Measurements from ENCODE around the gene PPP1R12B. TPM values are rescaled to one million over a fixed set of nuclear protein-coding genes. Genes with fewer than 3 reads are reported as not detected.

The PPP1R12B gene
- total and polyA plus RNA-seq, 2 donors (not counting 3 experiments of a cell fraction or from before 2014, with no cell fraction given) = 8.4 to 11.5 TPM

- Histone ChIP-seq H3K27me3 (ENCODE audit: control insufficient read depth in 2 of 2, insufficient read depth in 2 of 2, low read length in 2 of 2) (no peaks in the 10 kb centered on the region), H3K4me3 (replicated peaks in 1 of 3; ENCODE audit: insufficient read depth in 1 of 3, low read depth in 1 of 3, low read length in 3 of 3) (no peak overlapping the region), H3K36me3 (ENCODE audit: control insufficient read depth in 2 of 2, extremely low read depth in 1 of 2, insufficient read depth in 2 of 2, low read length in 2 of 2) (no peaks in the 10 kb centered on the region), H3K4me2 (ENCODE audit: insufficient read depth, low read length) (no peak overlapping the region), H3K9ac (replicated peaks; ENCODE audit: extremely low read depth, insufficient read depth, low read length) (no peak overlapping the region), H4K20me1 (replicated peaks; ENCODE audit: control insufficient read depth, extremely low read depth, insufficient read depth, low read length) (no peaks in the 10 kb centered on the region), H3K9me1 (replicated peaks; ENCODE audit: control insufficient read depth, extremely low read depth, insufficient read depth, low read length) (no peaks in the 10 kb centered on the region), H2AFZ (ENCODE audit: low read depth, low read length) (no peak overlapping the region), H3K4me1 (ENCODE audit: control insufficient read depth, extremely low read depth, insufficient read depth, low read length) (peaks cover 43% of the 10 kb centered on the region), H3K9me3 (replicated peaks; ENCODE audit: control insufficient read depth, insufficient read depth, low read length) (no peaks in the 10 kb centered on the region), H3K27ac (ENCODE audit: insufficient read depth, low read depth, low read length) (no peak overlapping the region), H3K79me2 (ENCODE audit: control insufficient read depth, insufficient read depth, low read length) (no peaks in the 10 kb centered on the region)
- FAIRE-seq = no peak
- DNase-seq (ENCODE audit: low read depth, low spot score) = no peak
- dilution Hi-C loops (cut with MboI; ENCODE audit: extremely low pct_ligation_motif_present, low sequenced_read_pairs) = no loop called here
- intact Hi-C loops (cut with micrococcal nuclease) = no loop called here
- POLR2A ChIA-PET = no interaction called here
- CTCF ChIA-PET = interaction anchor here (2.1 kb wide), 1 partner anchor 9 kb away, joined by 6 read pairs; no protein-coding TSS in a partner anchor
- no TSS peak for BruUV-seq (replicated peaks)
- TF ChIP-seq EZH2 (IDR thresholded peaks at IDR 0.05; ENCODE audit: borderline replicate concordance, low read depth, low read length, severe bottlenecking) (no peak), MYC (IDR thresholded peaks at IDR 0.05; ENCODE audit: low read depth, low read length) (no peak), JUN (IDR thresholded peaks at IDR 0.05; ENCODE audit: borderline replicate concordance, insufficient read depth, insufficient read length, low read depth) (no peak), POLR2A (IDR thresholded peaks at IDR 0.05; ENCODE audit: low read depth, low read length) (no peak), CTCF (IDR thresholded peaks at IDR 0.05; ENCODE audit: extremely low read depth in 1 of 2, insufficient read depth in 1 of 2, low read depth in 1 of 2, low read length in 2 of 2) (no peak), MAX (IDR thresholded peaks at IDR 0.05; ENCODE audit: insufficient read depth, insufficient read length) (no peak), POLR2AphosphoS5 (IDR thresholded peaks at IDR 0.05; ENCODE audit: insufficient read depth, low read depth, low read length) (no peak), GATA2 (IDR thresholded peaks at IDR 0.05; ENCODE audit: insufficient read depth, insufficient read length, low read depth, low read length) (no peak), FOS (IDR thresholded peaks at IDR 0.05; ENCODE audit: borderline replicate concordance, insufficient read depth, low read length) (no peak)
Observed at GRCh38 chr1:202591515-202591914, 243.0 kb downstream of the PPP1R12B start.
